HL-60 (cell line): ENCODE data around the gene DCDC2C.

Source experiments
- CTCF ChIP-seq: IDR thresholded peaks from one replicate; pipeline ENCODE4 v1.5.1; 2011; ENCODE audit warnings: low read length, control low read depth, inconsistent platforms; ENCODE audit not compliant: insufficient read depth
- GABPA ChIP-seq: IDR thresholded peaks from 2 replicates; pipeline ENCODE4 v1.6.1; 2012; ENCODE audit warnings: low read depth
- POLR2AphosphoS5 ChIP-seq: IDR thresholded peaks from 2 replicates; pipeline ENCODE4 v1.6.1; 2012; ENCODE audit warnings: low read depth

GRCh38 chr2:3680548-3681345 is 22.6 kb upstream of the DCDC2C start:
- TF ChIP-seq POLR2AphosphoS5 (no peak), CTCF (no peak), GABPA (no peak)
